Panc1 (cell line): ENCODE results near the gene RSU1.

ENCODE experiments used
- CTCF ChIP-seq: fragments of 450-650 bp; IDR thresholded peaks from 2 replicates; pipeline ENCODE4 v1.5.1; 2017; ENCODE audit warnings: mild to moderate bottlenecking
- POLR2AphosphoS5 ChIP-seq: IDR thresholded peaks from 2 replicates; pipeline ENCODE4 v1.6.1; 2012; ENCODE audit warnings: mild to moderate bottlenecking, low read depth, low read length, moderate library complexity
- REST ChIP-seq, 2 experiments: IDR thresholded peaks; 2 replicates each; pipeline ENCODE4 v1.6.1; 2011 to 2012; ENCODE audit warnings: low read depth in 2 of 2, control low read depth in 1 of 2, low read length in 1 of 2, mild to moderate bottlenecking in 1 of 2, moderate library complexity in 1 of 2; ENCODE audit not compliant: insufficient read depth in 1 of 2

- no peak for TF ChIP-seq CTCF
- TF ChIP-seq REST (IDR thresholded peaks at IDR 0.05; ENCODE audit: insufficient read depth in 1 of 2, low read depth in 2 of 2, low read length in 1 of 2), result no peak
- TF ChIP-seq POLR2AphosphoS5, result no peak
These were observed 141.9 kb downstream of the RSU1 start for GRCh38 chr10:16675334-16675733.
